ENCODE data around the gene FFAR1.
"Not testable (repeated sequence)": the region's sequence is repeated elsewhere in the genome, so short reads cannot be mapped to it uniquely, and the experiment has no call there.

FFAR1 gene

GRCh38 chr19:35363711-35364425 lies 16.2 kb downstream of the FFAR1 start:
- no peak for DNase-seq

GRCh38 chr19:35365303-35365702 lies 17.6 kb downstream of the FFAR1 start:
- no peak for DNase-seq

- DNase-seq, result no peak
Observed at GRCh38 chr19:35368378-35368777, 20.7 kb downstream of the FFAR1 start.

GRCh38 chr19:35369522-35369921 lies 21.8 kb downstream of the FFAR1 start:
- no peak for DNase-seq

GRCh38 chr19:35370722-35371121 lies 23.0 kb downstream of the FFAR1 start, which contains the start of gene GPR42:
TSS of gene GPR42 (plus strand) at chr19:35371068. CDS start at chr19:35371360, 292 bp downstream.
- DNase-seq, result no peak

- no peak for DNase-seq
Observed at GRCh38 chr19:35373492-35373891, 25.8 kb downstream of the FFAR1 start.

- not testable (repeated sequence) for DNase-seq
Observed at GRCh38 chr19:35374031-35374430, 26.3 kb downstream of the FFAR1 start.

GRCh38 chr19:35375505-35376307 lies 28.0 kb downstream of the FFAR1 start:
- DNase-seq, result no peak

GRCh38 chr19:35377656-35378055 lies 30.0 kb downstream of the FFAR1 start:
- no peak for DNase-seq

- no peak for DNase-seq
Observed at GRCh38 chr19:35378356-35378755, 30.7 kb downstream of the FFAR1 start.

- not testable (repeated sequence) for DNase-seq
Observed at GRCh38 chr19:35379545-35379944, 31.8 kb downstream of the FFAR1 start.

GRCh38 chr19:35379992-35380391 lies 32.3 kb downstream of the FFAR1 start:
- no peak for DNase-seq

- no peak for DNase-seq
Observed at GRCh38 chr19:35380450-35381124, 32.9 kb downstream of the FFAR1 start.

- DNase-seq, result no peak
Observed at GRCh38 chr19:35381318-35381717, 33.6 kb downstream of the FFAR1 start.

- DNase-seq, result no peak
Observed at GRCh38 chr19:35381926-35382325, 34.2 kb downstream of the FFAR1 start.

- no peak for DNase-seq
Observed at GRCh38 chr19:35383536-35383935, 35.8 kb downstream of the FFAR1 start.

GRCh38 chr19:35388277-35389054 lies 40.8 kb downstream of the FFAR1 start:
- no peak for DNase-seq

- DNase-seq, result no peak
Observed at GRCh38 chr19:35389192-35389861, 41.6 kb downstream of the FFAR1 start.

GRCh38 chr19:35392742-35393715 lies 45.3 kb downstream of the FFAR1 start:
- DNase-seq, result no peak

GRCh38 chr19:35395382-35396199 lies 47.9 kb downstream of the FFAR1 start:
- DNase-seq, result no peak
